Right atrium auricular region (tissue), 2 donors: ENCODE data around the gene METAP1. TPM values are rescaled to one million over a fixed set of nuclear protein-coding genes. Genes with fewer than 3 reads are reported as not detected.
"Not testable (repeated sequence)": the region's sequence is repeated elsewhere in the genome, so short reads cannot be mapped to it uniquely, and the experiment has no call there.

Experiments used
- DNase-seq: peaks from one replicate; pipeline ENCODE4 v3.0.0-alpha.2; 2019; ENCODE audit warnings: low spot score
- H3K27ac ChIP-seq, 2 donors: fragments of 200-600 bp; sonication (generic); 1 replicate in 1 of 2; 2 replicates in 1 of 2; pipeline ENCODE4 v1.5.1; 2016 to 2019
- H3K27me3 ChIP-seq, 2 donors: fragments of 200-600 bp; sonication (generic); one replicate each; pipeline versions ENCODE4 v1.5.1 to v1.6.0; 2017 to 2019
- H3K36me3 ChIP-seq: fragments of 200-600 bp; sonication (generic); one replicate; pipeline ENCODE4 v1.5.1; 2016
- H3K4me1 ChIP-seq, 2 donors: fragments of 200-600 bp; sonication (generic); one replicate each; pipeline versions ENCODE4 v1.5.1 to v1.6.0; 2017 to 2019
- H3K4me3 ChIP-seq, 2 donors: fragments of 200-600 bp; sonication (generic); 1 replicate in 1 of 2; 2 replicates in 1 of 2; pipeline ENCODE4 v1.5.1; 2017 to 2019; ENCODE audit warnings: mild to moderate bottlenecking in 1 of 2, moderate library complexity in 1 of 2
- H3K9me3 ChIP-seq, 2 donors: fragments of 200-600 bp; sonication (generic); one replicate each; pipeline ENCODE4 v1.5.1; 2019
- total RNA-seq, 2 donors: library from RNA; depleted of rRNA; stranded (reverse); fragments of >200 nt; gene quantifications; one replicate each; pipeline ENCODE4 v1.1.0, GENCODE V29; 2016
- TF ChIP-seq, protein P1 (sequence below), 2 donors: fragments of 200-600 bp; sonication (generic); IDR thresholded peaks; one replicate each; pipeline ENCODE4 v1.5.1; 2019; ENCODE audit warnings: antibody characterized with exemption in 2 of 2

The METAP1 gene
- total RNA-seq, 2 donors from 2014 or later: 50.3 to 56.2 TPM

DNA sequence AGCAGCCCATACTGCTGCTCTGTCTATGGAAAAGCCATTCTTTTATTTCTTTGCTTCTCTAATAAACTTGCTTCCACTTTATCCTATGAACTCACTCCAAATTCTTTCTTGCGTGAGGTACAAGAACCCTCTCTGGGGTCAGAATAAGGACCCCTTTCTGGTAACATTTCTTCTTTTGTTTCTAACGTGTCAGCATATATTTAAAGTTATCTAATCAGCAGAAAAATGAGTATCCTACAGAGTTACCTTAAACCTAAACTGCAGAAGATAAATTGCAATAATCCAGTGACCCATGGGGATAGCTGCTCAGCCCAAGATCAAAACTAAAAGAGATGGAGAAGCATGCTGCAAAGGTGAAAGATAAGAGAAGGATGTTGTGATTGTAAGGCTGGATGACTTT lies 89.1 kb downstream of the METAP1 start:
- Histone ChIP-seq H3K27me3 (no peaks in the 10 kb centered on the region), H3K4me3 (no peak overlapping the region), H3K4me1 (peaks cover 0 to 19% of the 10 kb centered on the region in 2 donors), H3K27ac (no peak overlapping the region), H3K9me3 (no peaks in the 10 kb centered on the region), H3K36me3 (peaks cover 48% of the 10 kb centered on the region)
- TF ChIP-seq, protein P1, sequence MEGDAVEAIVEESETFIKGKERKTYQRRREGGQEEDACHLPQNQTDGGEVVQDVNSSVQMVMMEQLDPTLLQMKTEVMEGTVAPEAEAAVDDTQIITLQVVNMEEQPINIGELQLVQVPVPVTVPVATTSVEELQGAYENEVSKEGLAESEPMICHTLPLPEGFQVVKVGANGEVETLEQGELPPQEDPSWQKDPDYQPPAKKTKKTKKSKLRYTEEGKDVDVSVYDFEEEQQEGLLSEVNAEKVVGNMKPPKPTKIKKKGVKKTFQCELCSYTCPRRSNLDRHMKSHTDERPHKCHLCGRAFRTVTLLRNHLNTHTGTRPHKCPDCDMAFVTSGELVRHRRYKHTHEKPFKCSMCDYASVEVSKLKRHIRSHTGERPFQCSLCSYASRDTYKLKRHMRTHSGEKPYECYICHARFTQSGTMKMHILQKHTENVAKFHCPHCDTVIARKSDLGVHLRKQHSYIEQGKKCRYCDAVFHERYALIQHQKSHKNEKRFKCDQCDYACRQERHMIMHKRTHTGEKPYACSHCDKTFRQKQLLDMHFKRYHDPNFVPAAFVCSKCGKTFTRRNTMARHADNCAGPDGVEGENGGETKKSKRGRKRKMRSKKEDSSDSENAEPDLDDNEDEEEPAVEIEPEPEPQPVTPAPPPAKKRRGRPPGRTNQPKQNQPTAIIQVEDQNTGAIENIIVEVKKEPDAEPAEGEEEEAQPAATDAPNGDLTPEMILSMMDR (IDR thresholded peaks at IDR 0.05): no peak
- no peak for DNase-seq

DNA sequence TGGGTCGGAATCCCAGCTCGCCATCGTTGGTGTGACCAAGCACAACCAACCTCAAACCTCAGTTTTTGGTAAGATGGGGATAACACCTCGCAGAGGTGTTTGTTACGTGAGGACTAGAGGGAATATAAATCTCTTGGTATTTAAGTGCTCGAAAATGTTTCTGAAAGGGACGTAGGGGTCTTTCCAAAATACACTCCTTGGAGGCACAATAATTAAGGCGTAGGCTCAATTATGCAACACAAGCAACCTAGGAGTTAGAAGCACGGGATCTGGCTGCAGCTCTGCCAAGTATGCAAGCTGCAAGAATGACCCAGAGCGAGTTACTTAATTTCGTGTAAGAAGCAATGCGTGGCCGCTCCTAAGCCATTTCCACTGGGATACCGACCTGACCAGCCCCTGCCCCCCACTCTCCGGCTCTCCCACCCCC lies 92.5 kb downstream of the METAP1 start:
- Histone ChIP-seq H3K27ac (peak overlapping the region; percentile 95 to 96), H3K4me3 (peak overlapping the region; percentile 72 to 80), H3K4me1 (peaks cover 0 to 25% of the 10 kb centered on the region in 2 donors), H3K27me3 (no peaks in the 10 kb centered on the region), H3K9me3 (no peaks in the 10 kb centered on the region), H3K36me3 (peaks cover 14% of the 10 kb centered on the region)
- TF ChIP-seq, protein P1 (IDR thresholded peaks at IDR 0.05): no peak
- DNase-seq: peak; percentile 88

DNA sequence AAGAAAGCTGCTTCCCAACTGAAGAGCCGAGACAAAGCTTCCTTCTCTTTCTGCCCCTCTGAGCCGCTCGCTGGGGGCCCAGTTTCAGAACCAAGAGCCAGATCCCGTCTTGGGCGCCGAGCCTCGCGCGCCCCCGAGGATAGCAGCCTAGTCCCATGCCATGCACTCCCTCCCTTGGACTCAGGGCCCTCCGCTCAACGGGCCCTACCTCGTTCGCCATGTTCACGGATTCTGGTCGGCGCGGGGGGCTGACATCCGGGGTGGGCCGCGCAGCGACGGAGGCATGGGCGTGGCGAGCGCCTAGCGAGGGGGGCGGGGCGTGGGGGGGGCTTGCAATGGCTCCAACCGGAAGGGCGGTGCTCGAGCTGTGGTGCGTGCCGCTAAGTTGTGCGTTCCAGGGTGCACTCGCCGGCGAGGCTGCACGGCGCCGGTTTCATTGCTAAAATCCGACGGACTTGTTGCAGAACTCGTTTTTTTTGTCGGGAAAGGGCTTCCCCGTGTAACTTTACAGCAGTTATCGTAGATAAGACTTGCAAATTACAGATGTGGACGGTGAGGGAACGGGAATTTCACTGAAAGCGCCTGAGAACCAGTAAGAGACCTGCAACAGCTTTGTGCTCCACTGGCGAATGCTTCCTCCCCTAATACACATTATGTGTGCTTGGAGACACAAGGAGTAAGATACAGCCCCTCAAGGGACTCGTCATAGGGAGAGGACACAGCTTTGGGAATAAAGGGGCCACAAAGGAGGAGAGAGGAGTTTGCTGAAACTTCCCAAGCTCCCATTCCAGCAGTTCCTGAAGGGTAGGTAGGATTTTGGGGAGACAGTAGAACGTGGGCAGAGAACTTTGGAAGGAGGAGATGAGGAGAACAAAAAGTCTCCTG lies 93.2 kb downstream of the METAP1 start, which contains the start of gene ADH5:
ADH5 (minus strand) TSS at position 308 of the 885 bp plus-strand sequence; CDS start at position 220, 88 bp downstream.
- Histone ChIP-seq H3K27me3 (no peaks in the 10 kb centered on the region), H3K4me3 (peak within 1 kb of the TSS; percentile 72 to 80), H3K9me3 (no peaks in the 10 kb centered on the region), H3K4me1 (peaks cover 0 to 25% of the 10 kb centered on the region in 2 donors), H3K27ac (peak within 1 kb of the TSS; percentile 95 to 96), H3K36me3 (peaks cover 10% of the 10 kb centered on the region)
- DNase-seq: peak; percentile 91
- TF ChIP-seq, protein P1 (IDR thresholded peaks at IDR 0.05): no peak

DNA sequence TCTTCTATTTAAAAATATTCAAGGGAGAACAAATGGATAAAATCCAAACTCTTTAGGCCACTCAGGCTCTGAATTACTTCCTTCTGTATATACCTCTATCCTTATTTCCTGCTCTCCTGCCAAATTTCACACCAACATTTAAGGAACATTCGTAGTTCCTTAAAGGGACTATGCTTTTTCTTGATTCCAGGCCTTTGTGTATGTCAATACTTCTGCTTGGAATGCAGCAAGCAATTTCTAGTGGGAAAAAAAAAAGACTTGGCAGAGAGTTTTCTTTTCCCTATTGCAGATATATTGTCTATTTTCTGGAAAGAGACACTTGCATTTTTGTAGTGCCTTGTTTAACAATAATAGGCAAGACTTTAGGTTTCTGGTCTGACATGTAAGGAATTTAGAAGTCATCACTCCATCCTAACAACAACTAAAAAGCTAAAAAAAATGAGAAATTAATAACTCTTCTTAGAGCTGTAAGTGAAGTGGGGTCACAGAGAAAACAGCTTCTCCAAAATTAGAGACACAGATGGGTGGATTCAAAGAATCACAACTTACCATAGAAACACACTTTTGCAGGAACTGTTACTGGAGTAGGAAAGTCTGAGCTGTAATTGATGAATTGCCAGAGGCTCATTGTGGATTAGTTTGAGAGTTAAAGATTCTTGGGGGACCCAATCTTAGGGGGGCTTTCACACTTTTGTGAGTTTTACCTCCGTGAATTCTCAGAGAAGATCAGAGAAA lies 95.1 kb downstream of the METAP1 start:
- H3K27ac ChIP-seq: no peak overlapping the region

DNA sequence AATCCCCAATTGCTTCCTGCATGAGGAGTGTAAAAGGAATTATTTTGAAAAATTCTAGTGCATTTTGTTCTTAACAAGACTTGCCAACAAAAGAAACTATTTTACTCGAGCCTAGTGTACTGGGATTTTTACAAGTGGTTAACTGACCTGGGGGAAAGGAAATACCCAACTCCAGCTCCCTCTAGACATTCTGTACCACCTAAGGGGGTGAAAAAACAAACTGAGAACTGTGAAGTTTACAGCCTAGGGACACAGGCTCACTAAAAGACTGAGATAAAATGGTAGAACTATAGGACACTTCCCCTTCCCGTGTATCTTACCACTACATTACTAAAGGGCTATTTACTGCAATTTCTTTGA lies 95.7 kb downstream of the METAP1 start:
- H3K36me3 ChIP-seq: no peaks in the 10 kb centered on the region
- no peak overlapping the region for H3K27ac ChIP-seq
- H3K9me3 ChIP-seq: no peaks in the 10 kb centered on the region
- H3K27me3 ChIP-seq: no peaks in the 10 kb centered on the region
- H3K4me3 ChIP-seq: no peak overlapping the region
- H3K4me1 ChIP-seq: peaks cover 0 to 16% of the 10 kb centered on the region in 2 donors
- DNase-seq: no peak
- TF ChIP-seq, protein P1 (IDR thresholded peaks at IDR 0.05): no peak

More for the DNA sequence above, 95.1 kb downstream of the METAP1 start:
- H3K4me3 ChIP-seq: no peak overlapping the region
- TF ChIP-seq, protein P1 (IDR thresholded peaks at IDR 0.05): no peak
- H3K27me3 ChIP-seq: no peaks in the 10 kb centered on the region
- no peak for DNase-seq
- peaks cover 0 to 21% of the 10 kb centered on the region in 2 donors for H3K4me1 ChIP-seq
- no peaks in the 10 kb centered on the region for H3K36me3 ChIP-seq
- no peaks in the 10 kb centered on the region for H3K9me3 ChIP-seq

DNA sequence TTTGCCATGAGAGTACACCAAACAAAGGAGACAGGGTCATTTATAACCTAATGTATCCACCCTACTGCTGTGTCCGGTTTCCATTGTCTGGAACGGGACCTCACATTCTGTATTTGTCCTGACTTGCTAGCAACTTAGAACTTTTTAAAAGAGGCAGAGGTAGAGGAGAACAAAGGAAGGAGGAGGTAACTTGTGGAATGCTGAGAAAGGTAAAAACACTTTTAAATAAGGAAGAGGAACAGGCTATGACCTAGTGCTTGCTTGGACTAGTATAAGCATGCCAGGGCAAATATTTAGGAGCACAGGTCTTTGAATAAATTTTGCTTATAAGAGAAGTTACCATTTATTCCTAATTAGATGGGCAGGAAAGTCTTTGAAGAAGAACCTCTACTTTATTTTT lies 96.3 kb downstream of the METAP1 start:
- not testable (repeated sequence) for H3K9me3 ChIP-seq, DNase-seq, H3K36me3 ChIP-seq, H3K27ac ChIP-seq, H3K4me3 ChIP-seq, H3K27me3 ChIP-seq
- H3K4me1 ChIP-seq: peaks cover 0 to 11% of the 10 kb centered on the region in 2 donors
